ENCODE results near the gene TNFRSF4. TPM values are rescaled to one million over a fixed set of nuclear protein-coding genes. Genes with fewer than 3 reads are reported as not detected.

Gene TNFRSF4
- total and polyA plus RNA-seq, 4 donors = 0.08 to 0.35 (median 0.15) TPM; not detected in 1

DNA sequence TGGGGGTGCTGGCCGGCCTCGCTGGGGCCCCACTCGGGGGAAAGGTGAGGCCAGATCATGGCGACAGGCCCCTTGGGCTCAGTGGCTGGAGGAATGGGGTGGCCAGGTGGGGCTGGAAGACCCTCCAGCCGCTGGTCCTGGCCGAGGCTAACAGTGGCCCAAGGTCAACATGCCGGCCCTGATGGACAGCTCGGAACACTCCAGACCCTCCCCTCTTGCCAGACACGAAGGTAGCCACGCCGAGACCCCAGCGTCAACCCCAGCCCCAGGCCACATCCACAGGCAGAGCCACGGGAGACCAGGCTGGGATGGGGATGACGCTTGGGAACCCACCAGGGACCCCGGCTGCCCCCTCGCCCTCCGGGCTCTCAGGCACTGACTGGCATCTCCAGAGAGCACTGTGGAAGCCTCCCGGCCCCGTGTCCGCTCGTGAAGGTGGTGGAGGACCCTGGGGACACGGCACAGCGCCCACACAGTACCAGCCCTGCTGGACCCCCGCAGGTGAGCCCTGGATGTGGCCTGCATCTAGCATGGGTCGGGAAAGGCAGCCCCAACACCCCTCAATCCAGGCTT is 33.5 kb upstream of the TNFRSF4 start:
- Histone ChIP-seq H3K27ac (ENCODE audit: low read depth in 1 of 2, low read length in 2 of 2) (no peak overlapping the region), H3K4me3 (ENCODE audit: low read depth in 1 of 3, low read length in 3 of 3) (no peak overlapping the region), H3K36me3 (ENCODE audit: control insufficient read depth in 4 of 4, insufficient read depth in 3 of 4, low read depth in 1 of 4, low read length in 3 of 4) (peaks cover 0 to 1% (median 0%) of the 10 kb centered on the region in 4 donors), H3K4me1 (ENCODE audit: control insufficient read depth in 4 of 4, insufficient read depth in 4 of 4, low read length in 3 of 4) (peaks cover 0 to 9% (median 3%) of the 10 kb centered on the region in 4 donors), H3K9me3 (ENCODE audit: control insufficient read depth in 4 of 4, low read length in 3 of 4) (no peaks in the 10 kb centered on the region), H3K9ac (ENCODE audit: low read depth in 1 of 2, low read length in 2 of 2) (no peak overlapping the region), H3K27me3 (ENCODE audit: control insufficient read depth in 4 of 4, insufficient read depth in 4 of 4, low read length in 3 of 4) (no peaks in the 10 kb centered on the region)
- TF ChIP-seq TAF1 (conservative IDR thresholded peaks at IDR 0.05) (no peak), HNF4A (conservative IDR thresholded peaks at IDR 0.05) (no peak), FOXA2 (IDR thresholded peaks at IDR 0.05) (no peak), GABPA (IDR thresholded peaks at IDR 0.05 in 1 of 2, conservative IDR thresholded peaks at IDR 0.05 in 1 of 2) (no peak), RAD21 (IDR thresholded peaks at IDR 0.05) (no peak), RXRA (IDR thresholded peaks at IDR 0.05) (no peak), NR2F2 (IDR thresholded peaks at IDR 0.05) (no peak)
- TF ChIP-seq, protein P1, sequence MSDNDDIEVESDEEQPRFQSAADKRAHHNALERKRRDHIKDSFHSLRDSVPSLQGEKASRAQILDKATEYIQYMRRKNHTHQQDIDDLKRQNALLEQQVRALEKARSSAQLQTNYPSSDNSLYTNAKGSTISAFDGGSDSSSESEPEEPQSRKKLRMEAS (IDR thresholded peaks at IDR 0.05) = no peak
- TF ChIP-seq, protein P2, sequence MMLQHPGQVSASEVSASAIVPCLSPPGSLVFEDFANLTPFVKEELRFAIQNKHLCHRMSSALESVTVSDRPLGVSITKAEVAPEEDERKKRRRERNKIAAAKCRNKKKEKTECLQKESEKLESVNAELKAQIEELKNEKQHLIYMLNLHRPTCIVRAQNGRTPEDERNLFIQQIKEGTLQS (IDR thresholded peaks at IDR 0.05) = no peak
- TF ChIP-seq, protein P3, sequence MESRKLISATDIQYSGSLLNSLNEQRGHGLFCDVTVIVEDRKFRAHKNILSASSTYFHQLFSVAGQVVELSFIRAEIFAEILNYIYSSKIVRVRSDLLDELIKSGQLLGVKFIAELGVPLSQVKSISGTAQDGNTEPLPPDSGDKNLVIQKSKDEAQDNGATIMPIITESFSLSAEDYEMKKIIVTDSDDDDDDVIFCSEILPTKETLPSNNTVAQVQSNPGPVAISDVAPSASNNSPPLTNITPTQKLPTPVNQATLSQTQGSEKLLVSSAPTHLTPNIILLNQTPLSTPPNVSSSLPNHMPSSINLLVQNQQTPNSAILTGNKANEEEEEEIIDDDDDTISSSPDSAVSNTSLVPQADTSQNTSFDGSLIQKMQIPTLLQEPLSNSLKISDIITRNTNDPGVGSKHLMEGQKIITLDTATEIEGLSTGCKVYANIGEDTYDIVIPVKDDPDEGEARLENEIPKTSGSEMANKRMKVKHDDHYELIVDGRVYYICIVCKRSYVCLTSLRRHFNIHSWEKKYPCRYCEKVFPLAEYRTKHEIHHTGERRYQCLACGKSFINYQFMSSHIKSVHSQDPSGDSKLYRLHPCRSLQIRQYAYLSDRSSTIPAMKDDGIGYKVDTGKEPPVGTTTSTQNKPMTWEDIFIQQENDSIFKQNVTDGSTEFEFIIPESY (IDR thresholded peaks at IDR 0.05) = no peak
- 61% methylated on average over 25 of the region's 25 CpGs for WGBS
- no peak for DNase-seq (ENCODE audit: low spot score)

DNA sequence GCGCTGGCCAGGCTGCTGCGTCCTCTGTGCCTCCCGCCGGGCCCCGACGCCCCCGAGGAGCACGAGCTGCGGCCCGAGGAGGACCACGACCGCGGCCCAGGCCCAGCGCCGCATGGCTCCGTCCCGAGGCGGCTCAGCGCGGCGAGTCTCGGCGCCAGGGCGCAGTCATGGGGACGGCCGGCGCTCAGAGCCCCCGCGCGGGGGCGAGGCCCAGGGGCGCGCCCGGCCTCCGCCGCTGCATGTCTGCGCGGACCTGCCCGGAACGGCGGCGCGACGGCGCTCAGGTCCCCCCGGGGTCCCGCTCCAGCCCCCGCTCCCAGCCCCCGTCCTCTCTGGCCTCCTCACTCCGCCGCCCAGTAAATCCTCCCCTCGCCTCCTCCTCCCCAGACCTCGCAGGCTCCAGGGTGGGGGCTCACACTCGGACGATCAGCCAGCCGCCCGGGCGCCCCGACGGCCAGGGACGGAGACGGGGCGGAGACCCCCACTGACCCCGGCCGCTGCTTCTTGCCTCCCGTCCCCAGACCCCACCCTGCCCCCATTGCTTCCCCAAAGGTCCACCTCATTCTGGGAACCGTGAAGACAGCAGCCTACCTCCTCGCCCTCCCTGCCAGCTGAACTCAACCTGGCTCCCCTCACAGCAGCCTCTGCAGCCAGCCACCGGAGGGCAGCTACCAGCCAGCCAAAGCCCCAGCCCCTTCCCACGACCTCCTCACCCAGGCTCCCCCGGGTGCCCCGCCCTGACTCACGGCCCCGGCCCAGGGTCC is 32.8 kb upstream of the TNFRSF4 start, which contains the start of gene C1QTNF12:
C1QTNF12 (minus strand) TSS at position 146 of the 764 bp plus-strand sequence; CDS start at position 114, 32 bp downstream.
- 13% methylated on average over 74 of the region's 74 CpGs for WGBS
- TF ChIP-seq, protein P4, sequence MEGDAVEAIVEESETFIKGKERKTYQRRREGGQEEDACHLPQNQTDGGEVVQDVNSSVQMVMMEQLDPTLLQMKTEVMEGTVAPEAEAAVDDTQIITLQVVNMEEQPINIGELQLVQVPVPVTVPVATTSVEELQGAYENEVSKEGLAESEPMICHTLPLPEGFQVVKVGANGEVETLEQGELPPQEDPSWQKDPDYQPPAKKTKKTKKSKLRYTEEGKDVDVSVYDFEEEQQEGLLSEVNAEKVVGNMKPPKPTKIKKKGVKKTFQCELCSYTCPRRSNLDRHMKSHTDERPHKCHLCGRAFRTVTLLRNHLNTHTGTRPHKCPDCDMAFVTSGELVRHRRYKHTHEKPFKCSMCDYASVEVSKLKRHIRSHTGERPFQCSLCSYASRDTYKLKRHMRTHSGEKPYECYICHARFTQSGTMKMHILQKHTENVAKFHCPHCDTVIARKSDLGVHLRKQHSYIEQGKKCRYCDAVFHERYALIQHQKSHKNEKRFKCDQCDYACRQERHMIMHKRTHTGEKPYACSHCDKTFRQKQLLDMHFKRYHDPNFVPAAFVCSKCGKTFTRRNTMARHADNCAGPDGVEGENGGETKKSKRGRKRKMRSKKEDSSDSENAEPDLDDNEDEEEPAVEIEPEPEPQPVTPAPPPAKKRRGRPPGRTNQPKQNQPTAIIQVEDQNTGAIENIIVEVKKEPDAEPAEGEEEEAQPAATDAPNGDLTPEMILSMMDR (IDR thresholded peaks at IDR 0.05; ENCODE audit: low read depth, low read length, missing input control) = no peak
- TF ChIP-seq NR2F2 (IDR thresholded peaks at IDR 0.05) (no peak), SP1 (IDR thresholded peaks at IDR 0.05) (no peak), TAF1 (conservative IDR thresholded peaks at IDR 0.05) (no peak), EGR1 (IDR thresholded peaks at IDR 0.05; ENCODE audit: low read depth in 2 of 2) (no peak), HNF4A (conservative IDR thresholded peaks at IDR 0.05) (no peak)
- TF ChIP-seq, protein P3 (IDR thresholded peaks at IDR 0.05) = no peak
- Histone ChIP-seq H3K4me3 (ENCODE audit: low read depth in 1 of 3, low read length in 3 of 3) (no peak within 1 kb of the TSS), H3K9me3 (ENCODE audit: control insufficient read depth in 4 of 4, low read length in 3 of 4) (no peaks in the 10 kb centered on the region), H3K4me1 (ENCODE audit: control insufficient read depth in 4 of 4, insufficient read depth in 4 of 4, low read length in 3 of 4) (peaks cover 0 to 9% (median 3%) of the 10 kb centered on the region in 4 donors), H3K27me3 (ENCODE audit: control insufficient read depth in 4 of 4, insufficient read depth in 4 of 4, low read length in 3 of 4) (no peaks in the 10 kb centered on the region), H3K9ac (ENCODE audit: low read depth in 1 of 2, low read length in 2 of 2) (no peak within 1 kb of the TSS), H3K27ac (ENCODE audit: low read depth in 1 of 2, low read length in 2 of 2) (no peak within 1 kb of the TSS), H3K36me3 (ENCODE audit: control insufficient read depth in 4 of 4, insufficient read depth in 3 of 4, low read depth in 1 of 4, low read length in 3 of 4) (no peaks in the 10 kb centered on the region)
- no peak for DNase-seq (ENCODE audit: low spot score)
